HG03442 (cell line): Measurements from ENCODE around the gene NR2F1.

ENCODE experiments used
- ATAC-seq: cut with Tn5 transposase; IDR thresholded peaks from one replicate; pipeline ENCODE4 v1.9.1; 2021; ENCODE audit warnings: mild to moderate bottlenecking, moderate library complexity; ENCODE audit not compliant: unreplicated experiment

Gene NR2F1

DNA sequence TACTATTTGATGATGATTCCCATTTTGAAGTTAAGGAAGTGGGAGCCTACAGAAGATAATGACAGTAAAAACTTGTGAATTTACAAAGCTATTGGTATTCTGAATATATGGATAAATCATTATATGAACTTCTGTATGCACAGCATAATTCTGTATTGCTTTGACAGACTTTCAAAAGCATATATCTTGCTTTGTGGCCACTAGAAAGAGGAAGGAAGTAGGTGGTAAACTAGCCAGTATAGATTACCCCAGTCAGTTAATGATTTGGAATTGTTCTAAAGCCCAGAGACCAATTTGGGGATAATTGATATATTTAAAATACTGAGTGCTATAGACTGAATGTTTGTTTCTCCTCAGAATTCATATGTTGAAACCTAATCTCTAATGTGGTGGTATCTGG is 53.0 kb downstream of the NR2F1 start:
- no peak for ATAC-seq

DNA sequence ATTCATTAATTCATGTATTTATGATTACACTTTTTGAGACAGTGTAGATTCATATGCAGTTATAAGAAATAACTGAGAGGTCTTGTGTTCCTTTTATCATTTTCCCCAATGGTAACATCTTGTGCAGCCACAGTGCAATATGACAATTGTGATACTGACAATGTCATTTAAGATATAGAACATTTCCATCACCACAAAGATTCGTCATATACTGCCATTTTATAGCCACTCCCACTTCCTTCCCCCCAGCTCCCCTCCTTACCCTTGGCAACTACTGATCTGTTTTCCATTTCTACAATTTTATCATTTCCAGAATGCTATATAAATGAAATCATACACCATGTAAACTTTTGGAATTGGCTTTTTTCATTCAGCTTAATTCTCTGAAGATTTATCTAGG is 53.8 kb downstream of the NR2F1 start:
- no peak for ATAC-seq

DNA sequence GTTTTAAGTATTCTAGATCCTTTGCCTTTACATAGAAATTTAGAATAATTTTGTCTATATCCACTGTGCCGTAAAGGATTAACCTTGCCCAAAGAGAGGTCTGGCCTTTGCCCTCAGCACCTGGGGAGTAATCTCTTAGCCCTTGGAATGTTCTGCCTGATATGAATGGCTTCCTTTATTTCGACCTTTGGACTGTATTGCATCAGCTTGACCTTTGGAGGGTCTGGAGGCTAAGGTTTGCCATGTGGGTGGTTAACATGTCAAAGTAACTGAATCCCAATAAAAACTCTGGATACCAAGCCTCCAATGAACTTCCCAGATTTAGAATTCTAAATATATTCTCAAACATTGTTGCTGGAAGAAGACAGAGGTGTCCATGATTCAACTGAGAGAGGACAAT is 54.7 kb downstream of the NR2F1 start:
- ATAC-seq, result no peak

DNA sequence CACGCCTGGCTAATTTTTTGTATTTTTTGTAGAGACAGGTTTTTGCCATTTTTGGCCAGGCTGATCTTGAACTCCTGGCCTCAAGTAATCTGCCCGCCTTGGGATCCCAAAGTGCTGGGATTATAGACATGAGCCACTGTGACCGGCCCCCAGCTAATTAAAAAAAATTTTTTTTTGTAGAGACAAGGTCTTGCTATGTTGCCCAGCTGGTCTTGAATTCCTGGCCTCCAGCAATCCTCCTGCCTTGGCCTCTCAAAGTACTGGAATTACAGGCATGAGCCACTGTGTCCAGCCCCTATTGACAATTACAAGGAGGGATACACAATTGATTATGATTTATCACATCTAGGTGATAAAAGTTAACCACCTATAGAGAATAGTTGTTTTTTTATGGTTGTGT is 59.5 kb downstream of the NR2F1 start:
- no peak for ATAC-seq
